ENCODE data around the gene MRPL12.

DNA sequence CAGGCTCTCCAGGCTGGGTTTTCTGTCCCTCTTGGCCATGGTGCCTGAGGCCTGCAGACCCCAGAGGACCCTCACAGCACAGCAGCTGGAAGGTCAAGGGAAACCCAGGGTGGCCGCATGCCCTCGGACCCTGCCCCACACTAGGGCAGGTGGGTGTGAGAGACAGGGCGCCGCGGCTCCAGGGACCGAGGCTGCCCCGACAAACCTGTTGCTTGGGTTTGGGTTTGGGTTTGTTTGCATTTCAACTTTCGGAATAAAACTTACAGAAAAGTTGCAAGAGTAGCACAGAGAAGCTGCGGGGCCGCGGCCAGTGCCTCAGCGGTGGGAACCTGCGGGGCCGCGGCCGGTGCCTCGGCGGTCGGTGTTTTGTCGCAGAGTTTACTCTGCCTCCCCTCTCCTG is 11.6 kb upstream of the MRPL12 start:
- TF ChIP-seq, protein P1, sequence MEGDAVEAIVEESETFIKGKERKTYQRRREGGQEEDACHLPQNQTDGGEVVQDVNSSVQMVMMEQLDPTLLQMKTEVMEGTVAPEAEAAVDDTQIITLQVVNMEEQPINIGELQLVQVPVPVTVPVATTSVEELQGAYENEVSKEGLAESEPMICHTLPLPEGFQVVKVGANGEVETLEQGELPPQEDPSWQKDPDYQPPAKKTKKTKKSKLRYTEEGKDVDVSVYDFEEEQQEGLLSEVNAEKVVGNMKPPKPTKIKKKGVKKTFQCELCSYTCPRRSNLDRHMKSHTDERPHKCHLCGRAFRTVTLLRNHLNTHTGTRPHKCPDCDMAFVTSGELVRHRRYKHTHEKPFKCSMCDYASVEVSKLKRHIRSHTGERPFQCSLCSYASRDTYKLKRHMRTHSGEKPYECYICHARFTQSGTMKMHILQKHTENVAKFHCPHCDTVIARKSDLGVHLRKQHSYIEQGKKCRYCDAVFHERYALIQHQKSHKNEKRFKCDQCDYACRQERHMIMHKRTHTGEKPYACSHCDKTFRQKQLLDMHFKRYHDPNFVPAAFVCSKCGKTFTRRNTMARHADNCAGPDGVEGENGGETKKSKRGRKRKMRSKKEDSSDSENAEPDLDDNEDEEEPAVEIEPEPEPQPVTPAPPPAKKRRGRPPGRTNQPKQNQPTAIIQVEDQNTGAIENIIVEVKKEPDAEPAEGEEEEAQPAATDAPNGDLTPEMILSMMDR (IDR thresholded peaks at IDR 0.05; ENCODE audit: control extremely low read depth in 1 of 3, insufficient read depth in 1 of 3, low read depth in 1 of 3, low read length in 3 of 3): no peak
- TF ChIP-seq POLR2AphosphoS5 (IDR thresholded peaks at IDR 0.05; ENCODE audit: low read depth, low read length) (no peak), EP300 (IDR thresholded peaks at IDR 0.05; ENCODE audit: borderline replicate concordance in 1 of 2, low read depth in 2 of 2, low read length in 2 of 2) (no peak)
